HCT116 (cell line): ENCODE measurements around the gene TBL1X. TPM values are rescaled to one million over a fixed set of nuclear protein-coding genes. Genes with fewer than 3 reads are reported as not detected.

Experiments used
- ATAC-seq: fragments of 200-7000 bp; cut with Tn5 transposase; 2 replicates; pipeline ENCODE4 v1.9.1; 2020; ENCODE audit warnings: mild to moderate bottlenecking, moderate library complexity
- BruUV-seq: library from RNA; stranded (reverse); fragments of 400-500 nt; replicated peaks from 2 replicates; lab custom pipeline; 2021; lab: Mats Ljungman, UMichigan
- CTCF ChIA-PET: fragments of 300-600 bp; sonication (Branson Sonifier 250); formaldehyde crosslinking; loops from one replicate; lab custom pipeline; 2021; ENCODE audit warnings: antibody characterized with exemption; lab: Charles Lee
- POLR2A ChIA-PET: fragments of 300-600, 350-600 bp; sonication (Branson Sonifier 250); formaldehyde crosslinking; loops from one replicate; lab custom pipeline; 2021; ENCODE audit warnings: antibody characterized with exemption; lab: Charles Lee
- RAD21 ChIA-PET, 2 experiments: fragments of 300-600 bp; sonication (Branson Sonifier 250); formaldehyde crosslinking; loops; one replicate each; lab custom pipeline; 2023; ENCODE audit warnings: low total read pairs in 2 of 2; ENCODE audit not compliant: uncharacterized antibody in 2 of 2, unreplicated experiment in 2 of 2, low non-redundant PET in 1 of 2; lab: Charles Lee
- DNase-seq: peaks from one replicate; pipeline ENCODE4 v3.0.0-alpha.2; 2010; ENCODE audit warnings: low read depth, low spot score
- H2AFZ ChIP-seq: fragments of 200-600 bp; shearing (Covaris generic), sonication (generic); 2 replicates; pipeline ENCODE4 v1.6.1; 2017; ENCODE audit warnings: low read depth, mixed run types, mixed read lengths, antibody characterized with exemption, low read length; ENCODE audit not compliant: poor library complexity, severe bottlenecking
- H3K27ac ChIP-seq: 2 replicates; pipeline ENCODE4 v1.5.1; 2012; ENCODE audit warnings: low read depth, low read length
- H3K27me3 ChIP-seq: fragments of 200-600 bp; sonication (generic); 2 replicates; pipeline ENCODE4 v1.6.1; 2016; ENCODE audit warnings: mixed run types, low read length, mixed read lengths; ENCODE audit not compliant: insufficient read depth
- H3K36me3 ChIP-seq, 2 experiments: fragments of 200-500 bp in 1 of 2; fragments of 200-600 bp in 1 of 2; sonication (Bioruptor generic) in 1 of 2; sonication (generic) in 1 of 2; 2 replicates each; pipeline versions ENCODE4 v1.5.1 to v1.6.1; 2014 to 2016; ENCODE audit warnings: low read length in 2 of 2, inconsistent platforms in 1 of 2, mixed read lengths in 1 of 2, mixed run types in 1 of 2; ENCODE audit not compliant: insufficient read depth in 2 of 2, control insufficient read depth in 1 of 2
- H3K4me1 ChIP-seq, 2 experiments: fragments of 200-600 bp in 1 of 2; sonication (generic) in 1 of 2; 2 replicates each; pipeline versions ENCODE4 v1.5.1 to v1.6.1; 2012 to 2017; ENCODE audit warnings: low read length in 2 of 2, inconsistent platforms in 1 of 2, mild to moderate bottlenecking in 1 of 2, mixed read lengths in 1 of 2, mixed run types in 1 of 2, moderate library complexity in 1 of 2; ENCODE audit not compliant: insufficient read depth in 2 of 2, control insufficient read depth in 1 of 2
- H3K4me2 ChIP-seq: fragments of 200-600 bp; sonication (generic); 2 replicates; pipeline ENCODE4 v1.6.1; 2017; ENCODE audit warnings: mixed run types, low read length, mixed read lengths
- H3K4me3 ChIP-seq, 2 experiments: fragments of 200-600 bp in 1 of 2; sonication (generic) in 1 of 2; replicated peaks in 1 of 2; 2 replicates each; pipeline ENCODE4 v1.5.1; 2011 to 2016; ENCODE audit warnings: low read length in 2 of 2, control low read depth in 1 of 2, low read depth in 1 of 2, mild to moderate bottlenecking in 1 of 2, mixed read lengths in 1 of 2, mixed run types in 1 of 2
- H3K79me2 ChIP-seq: fragments of 200-600 bp; sonication (generic); 2 replicates; pipeline ENCODE4 v1.6.1; 2017; ENCODE audit warnings: mild to moderate bottlenecking, mixed run types, low read length, moderate library complexity, mixed read lengths; ENCODE audit not compliant: insufficient read depth
- H3K9ac ChIP-seq: fragments of 200-600 bp; sonication (generic); 2 replicates; pipeline ENCODE4 v1.6.1; 2016; ENCODE audit warnings: low read length, mixed read lengths
- H3K9me2 ChIP-seq: fragments of 200-600 bp; sonication (generic), shearing (Covaris generic); 2 replicates; pipeline ENCODE4 v1.6.1; 2017; ENCODE audit warnings: mixed run types, mild to moderate bottlenecking, moderate library complexity; ENCODE audit not compliant: insufficient read depth
- H3K9me3 ChIP-seq, 2 experiments: fragments of 200-500 bp in 1 of 2; fragments of 200-600 bp in 1 of 2; sonication (Bioruptor generic) in 1 of 2; sonication (generic) in 1 of 2; 2 replicates each; pipeline ENCODE4 v1.6.1; 2014 to 2017; ENCODE audit warnings: low read length in 2 of 2, mixed read lengths in 2 of 2, inconsistent platforms in 1 of 2, low read depth in 1 of 2, mild to moderate bottlenecking in 1 of 2, mixed run types in 1 of 2, moderate library complexity in 1 of 2; ENCODE audit not compliant: control insufficient read depth in 1 of 2, insufficient read depth in 1 of 2
- H4K20me1 ChIP-seq: fragments of 200-600 bp; sonication (generic), shearing (Covaris generic); 2 replicates; pipeline ENCODE4 v1.6.1; 2017; ENCODE audit warnings: mixed run types, mild to moderate bottlenecking, moderate library complexity; ENCODE audit not compliant: insufficient read depth
- CBX3 ChIP-seq: IDR thresholded peaks from 2 replicates; pipeline ENCODE4 v1.6.1; 2012; ENCODE audit warnings: low read depth
- CEBPB ChIP-seq: IDR thresholded peaks from 2 replicates; pipeline ENCODE4 v1.6.1; 2012; ENCODE audit warnings: low read depth
- EGR1 ChIP-seq: IDR thresholded peaks from 2 replicates; pipeline ENCODE4 v1.6.1; 2012; ENCODE audit warnings: low read depth
- EZH2 ChIP-seq: fragments of 200-600 bp; sonication (generic); IDR thresholded peaks from 2 replicates; pipeline ENCODE4 v1.6.1; 2017; ENCODE audit warnings: antibody characterized with exemption, mixed run types
- EZH2phosphoT487 ChIP-seq: fragments of 200-600 bp; IDR thresholded peaks from 2 replicates; pipeline ENCODE4 v1.6.1; 2018; ENCODE audit warnings: antibody characterized with exemption, borderline replicate concordance
- FOSL1 ChIP-seq: IDR thresholded peaks from 2 replicates; pipeline ENCODE4 v1.6.1; 2012; ENCODE audit warnings: low read depth
- JUND ChIP-seq: IDR thresholded peaks from 2 replicates; pipeline ENCODE4 v1.6.1; 2012
- RAD21 ChIP-seq: IDR thresholded peaks from 2 replicates; pipeline ENCODE4 v1.6.1; 2012; ENCODE audit warnings: low read depth, mild to moderate bottlenecking
- SIN3A ChIP-seq: IDR thresholded peaks from 2 replicates; pipeline ENCODE4 v1.6.1; 2012; ENCODE audit warnings: low read depth
- SP1 ChIP-seq: IDR thresholded peaks from 2 replicates; pipeline ENCODE4 v1.6.1; 2012; ENCODE audit warnings: low read depth
- SRF ChIP-seq: IDR thresholded peaks from 2 replicates; pipeline ENCODE4 v1.6.1; 2012; ENCODE audit warnings: low read depth
- TCF7L2 ChIP-seq: IDR thresholded peaks from 2 replicates; pipeline ENCODE4 v1.7.0; 2011; ENCODE audit warnings: borderline replicate concordance, inconsistent platforms; ENCODE audit not compliant: insufficient read depth, insufficient read length; ENCODE audit errors: extremely low read depth
- YY1 ChIP-seq: IDR thresholded peaks from 2 replicates; pipeline ENCODE4 v1.6.1; 2011; ENCODE audit warnings: low read length, low read depth, moderate library complexity, mild to moderate bottlenecking; ENCODE audit not compliant: insufficient replicate concordance; ENCODE audit errors: extremely low read depth
- ZFX ChIP-seq: fragments of 450-650 bp; IDR thresholded peaks from 2 replicates; pipeline ENCODE4 v1.6.1; 2017
- ZNF274 ChIP-seq: fragments of 200-500 bp; sonication (Bioruptor generic); IDR thresholded peaks from 2 replicates; pipeline ENCODE4 v1.6.1; 2014; ENCODE audit warnings: mild to moderate bottlenecking, low read depth, low read length, inconsistent platforms
- intact Hi-C: fragments of 100-400 bp; cut with micrococcal nuclease; formaldehyde crosslinking; loops from 2 replicates; pipeline ENCODE4 v1.10.0; 2022
- total RNA-seq: library from RNA; stranded (reverse); gene quantifications from one replicate; pipeline ENCODE4 v1.2.1, GENCODE V29; 2021; ENCODE audit not compliant: unreplicated experiment
- TF ChIP-seq, protein P1 (sequence below): IDR thresholded peaks from 2 replicates; pipeline ENCODE4 v1.6.1; 2012
- TF ChIP-seq, protein P2 (sequence below), 3 experiments: fragments of 200-600 bp in 1 of 3; sonication (generic) in 1 of 3; IDR thresholded peaks in 2 of 3; conservative IDR thresholded peaks in 1 of 3; 2 replicates each; pipeline ENCODE4 v1.5.1; 2012 to 2017; ENCODE audit warnings: low read depth in 2 of 3, low read length in 2 of 3, antibody characterized with exemption in 1 of 3, borderline replicate concordance in 1 of 3, control low read depth in 1 of 3, mild to moderate bottlenecking in 1 of 3, mixed read lengths in 1 of 3, mixed run types in 1 of 3, moderate library complexity in 1 of 3; ENCODE audit not compliant: insufficient read depth in 1 of 3
- TF ChIP-seq, protein P3 (sequence below): IDR thresholded peaks from 2 replicates; pipeline ENCODE4 v1.6.1; 2011; ENCODE audit warnings: mild to moderate bottlenecking, low read length, moderate library complexity; ENCODE audit not compliant: insufficient replicate concordance; ENCODE audit errors: extremely low read depth
- TF ChIP-seq, protein P4 (sequence below): IDR thresholded peaks from 2 replicates; pipeline ENCODE4 v1.6.1; 2012; ENCODE audit warnings: low read depth

The TBL1X gene
- total RNA-seq, 1 experiment from 2014 or later: 37.8 TPM

DNA sequence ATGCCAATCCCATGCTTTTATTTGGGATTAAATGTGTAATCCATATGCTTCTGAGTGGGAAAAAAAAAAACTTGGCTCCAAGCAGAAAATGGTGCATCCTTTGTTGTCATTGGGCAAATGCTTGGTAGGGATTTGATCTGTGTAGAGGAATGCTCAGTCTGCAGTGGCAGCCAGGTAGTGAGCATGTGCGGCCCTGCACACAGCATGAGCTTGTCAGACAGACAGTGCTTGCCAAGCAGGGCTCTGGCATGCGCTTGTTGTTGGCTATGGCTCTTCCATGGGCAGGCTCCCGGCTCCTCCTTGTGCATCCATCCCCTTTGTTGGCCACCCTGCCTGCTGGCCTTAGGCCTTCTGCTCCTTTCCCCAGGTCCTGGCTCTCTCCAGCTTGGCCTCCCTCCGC lies 170.5 kb downstream of the TBL1X start:
- Histone ChIP-seq H4K20me1 (no peaks in the 10 kb centered on the region), H3K79me2 (no peaks in the 10 kb centered on the region), H2AFZ (no peak overlapping the region), H3K9me2 (no peaks in the 10 kb centered on the region), H3K4me1 (no peaks in the 10 kb centered on the region), H3K27ac (no peak overlapping the region), H3K4me3 (no peak overlapping the region), H3K4me2 (no peak overlapping the region), H3K36me3 (no peaks in the 10 kb centered on the region), H3K9me3 (no peaks in the 10 kb centered on the region), H3K27me3 (no peaks in the 10 kb centered on the region), H3K9ac (no peak overlapping the region)
- DNase-seq (no peak), ATAC-seq (no peak)
- ChIA-PET RAD21 (no interaction called here), CTCF (no interaction called here), POLR2A (no interaction called here)
- BruUV-seq: no TSS peak
- no peak for TF ChIP-seq YY1
- TF ChIP-seq SIN3A: no peak
- no peak for TF ChIP-seq SRF
- no peak for TF ChIP-seq SP1
- no peak for TF ChIP-seq ZNF274
- TF ChIP-seq EGR1: no peak
- no peak for TF ChIP-seq FOSL1
- no peak for TF ChIP-seq EZH2phosphoT487
- no peak for TF ChIP-seq RAD21
- no peak for TF ChIP-seq TCF7L2
- TF ChIP-seq ZFX: no peak
- TF ChIP-seq, protein P1, sequence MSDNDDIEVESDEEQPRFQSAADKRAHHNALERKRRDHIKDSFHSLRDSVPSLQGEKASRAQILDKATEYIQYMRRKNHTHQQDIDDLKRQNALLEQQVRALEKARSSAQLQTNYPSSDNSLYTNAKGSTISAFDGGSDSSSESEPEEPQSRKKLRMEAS: no peak
- TF ChIP-seq, protein P2, sequence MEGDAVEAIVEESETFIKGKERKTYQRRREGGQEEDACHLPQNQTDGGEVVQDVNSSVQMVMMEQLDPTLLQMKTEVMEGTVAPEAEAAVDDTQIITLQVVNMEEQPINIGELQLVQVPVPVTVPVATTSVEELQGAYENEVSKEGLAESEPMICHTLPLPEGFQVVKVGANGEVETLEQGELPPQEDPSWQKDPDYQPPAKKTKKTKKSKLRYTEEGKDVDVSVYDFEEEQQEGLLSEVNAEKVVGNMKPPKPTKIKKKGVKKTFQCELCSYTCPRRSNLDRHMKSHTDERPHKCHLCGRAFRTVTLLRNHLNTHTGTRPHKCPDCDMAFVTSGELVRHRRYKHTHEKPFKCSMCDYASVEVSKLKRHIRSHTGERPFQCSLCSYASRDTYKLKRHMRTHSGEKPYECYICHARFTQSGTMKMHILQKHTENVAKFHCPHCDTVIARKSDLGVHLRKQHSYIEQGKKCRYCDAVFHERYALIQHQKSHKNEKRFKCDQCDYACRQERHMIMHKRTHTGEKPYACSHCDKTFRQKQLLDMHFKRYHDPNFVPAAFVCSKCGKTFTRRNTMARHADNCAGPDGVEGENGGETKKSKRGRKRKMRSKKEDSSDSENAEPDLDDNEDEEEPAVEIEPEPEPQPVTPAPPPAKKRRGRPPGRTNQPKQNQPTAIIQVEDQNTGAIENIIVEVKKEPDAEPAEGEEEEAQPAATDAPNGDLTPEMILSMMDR (IDR thresholded peaks at IDR 0.05 in 2 of 3, conservative IDR thresholded peaks at IDR 0.05 in 1 of 3; ENCODE audit: borderline replicate concordance in 1 of 3, insufficient read depth in 1 of 3, low read depth in 2 of 3, low read length in 2 of 3): no peak
- no peak for TF ChIP-seq JUND
- TF ChIP-seq EZH2: no peak
- no peak for TF ChIP-seq CBX3
- no peak for TF ChIP-seq CEBPB
- TF ChIP-seq, protein P3, sequence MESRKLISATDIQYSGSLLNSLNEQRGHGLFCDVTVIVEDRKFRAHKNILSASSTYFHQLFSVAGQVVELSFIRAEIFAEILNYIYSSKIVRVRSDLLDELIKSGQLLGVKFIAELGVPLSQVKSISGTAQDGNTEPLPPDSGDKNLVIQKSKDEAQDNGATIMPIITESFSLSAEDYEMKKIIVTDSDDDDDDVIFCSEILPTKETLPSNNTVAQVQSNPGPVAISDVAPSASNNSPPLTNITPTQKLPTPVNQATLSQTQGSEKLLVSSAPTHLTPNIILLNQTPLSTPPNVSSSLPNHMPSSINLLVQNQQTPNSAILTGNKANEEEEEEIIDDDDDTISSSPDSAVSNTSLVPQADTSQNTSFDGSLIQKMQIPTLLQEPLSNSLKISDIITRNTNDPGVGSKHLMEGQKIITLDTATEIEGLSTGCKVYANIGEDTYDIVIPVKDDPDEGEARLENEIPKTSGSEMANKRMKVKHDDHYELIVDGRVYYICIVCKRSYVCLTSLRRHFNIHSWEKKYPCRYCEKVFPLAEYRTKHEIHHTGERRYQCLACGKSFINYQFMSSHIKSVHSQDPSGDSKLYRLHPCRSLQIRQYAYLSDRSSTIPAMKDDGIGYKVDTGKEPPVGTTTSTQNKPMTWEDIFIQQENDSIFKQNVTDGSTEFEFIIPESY: no peak
- TF ChIP-seq, protein P4, sequence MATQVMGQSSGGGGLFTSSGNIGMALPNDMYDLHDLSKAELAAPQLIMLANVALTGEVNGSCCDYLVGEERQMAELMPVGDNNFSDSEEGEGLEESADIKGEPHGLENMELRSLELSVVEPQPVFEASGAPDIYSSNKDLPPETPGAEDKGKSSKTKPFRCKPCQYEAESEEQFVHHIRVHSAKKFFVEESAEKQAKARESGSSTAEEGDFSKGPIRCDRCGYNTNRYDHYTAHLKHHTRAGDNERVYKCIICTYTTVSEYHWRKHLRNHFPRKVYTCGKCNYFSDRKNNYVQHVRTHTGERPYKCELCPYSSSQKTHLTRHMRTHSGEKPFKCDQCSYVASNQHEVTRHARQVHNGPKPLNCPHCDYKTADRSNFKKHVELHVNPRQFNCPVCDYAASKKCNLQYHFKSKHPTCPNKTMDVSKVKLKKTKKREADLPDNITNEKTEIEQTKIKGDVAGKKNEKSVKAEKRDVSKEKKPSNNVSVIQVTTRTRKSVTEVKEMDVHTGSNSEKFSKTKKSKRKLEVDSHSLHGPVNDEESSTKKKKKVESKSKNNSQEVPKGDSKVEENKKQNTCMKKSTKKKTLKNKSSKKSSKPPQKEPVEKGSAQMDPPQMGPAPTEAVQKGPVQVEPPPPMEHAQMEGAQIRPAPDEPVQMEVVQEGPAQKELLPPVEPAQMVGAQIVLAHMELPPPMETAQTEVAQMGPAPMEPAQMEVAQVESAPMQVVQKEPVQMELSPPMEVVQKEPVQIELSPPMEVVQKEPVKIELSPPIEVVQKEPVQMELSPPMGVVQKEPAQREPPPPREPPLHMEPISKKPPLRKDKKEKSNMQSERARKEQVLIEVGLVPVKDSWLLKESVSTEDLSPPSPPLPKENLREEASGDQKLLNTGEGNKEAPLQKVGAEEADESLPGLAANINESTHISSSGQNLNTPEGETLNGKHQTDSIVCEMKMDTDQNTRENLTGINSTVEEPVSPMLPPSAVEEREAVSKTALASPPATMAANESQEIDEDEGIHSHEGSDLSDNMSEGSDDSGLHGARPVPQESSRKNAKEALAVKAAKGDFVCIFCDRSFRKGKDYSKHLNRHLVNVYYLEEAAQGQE: no peak
- intact Hi-C loops: no loop called here
